Ammon's horn (tissue), 1 donor: ENCODE results near the gene TMIGD3.
"Not testable (repeated sequence)": the region's sequence is repeated elsewhere in the genome, so short reads cannot be mapped to it uniquely, and the experiment has no call there.

Experiments used
- DNase-seq: peaks from one replicate; pipeline ENCODE4 v3.0.0-alpha.2; 2016; ENCODE audit warnings: low spot score

The TMIGD3 gene

GRCh38 chr1:111503585-111504060 lies at the start of gene TMIGD3, which contains the start of gene ADORA3:
Gene TMIGD3, minus strand, starts transcription at chr1:111503633. Its CDS starts 279 bp downstream, at chr1:111503354.
Gene ADORA3, minus strand, starts transcription at chr1:111503633. Its CDS starts 279 bp downstream, at chr1:111503354.
- peak; percentile 70 for DNase-seq

GRCh38 chr1:111553196-111553595 lies 49.8 kb upstream of the TMIGD3 start:
- no peak for DNase-seq

GRCh38 chr1:111552587-111552986 lies 49.2 kb upstream of the TMIGD3 start:
- no peak for DNase-seq

- DNase-seq, result no peak
Observed at GRCh38 chr1:111551623-111552411, 48.4 kb upstream of the TMIGD3 start.

- DNase-seq, result not testable (repeated sequence)
Observed at GRCh38 chr1:111547786-111548185, 44.4 kb upstream of the TMIGD3 start.

GRCh38 chr1:111542187-111542586 lies 38.8 kb upstream of the TMIGD3 start:
- DNase-seq, result no peak

GRCh38 chr1:111541721-111542120 lies 38.3 kb upstream of the TMIGD3 start:
- no peak for DNase-seq

GRCh38 chr1:111540928-111541327 lies 37.5 kb upstream of the TMIGD3 start:
- DNase-seq, result no peak

- DNase-seq, result no peak
Observed at GRCh38 chr1:111538343-111539025, 35.1 kb upstream of the TMIGD3 start.

GRCh38 chr1:111535256-111536191 lies 32.1 kb upstream of the TMIGD3 start:
- DNase-seq, result peak; percentile 80

GRCh38 chr1:111520053-111520452 lies 16.6 kb upstream of the TMIGD3 start:
- DNase-seq, result no peak

- DNase-seq, result no peak
Observed at GRCh38 chr1:111517469-111518225, 14.2 kb upstream of the TMIGD3 start.

GRCh38 chr1:111516005-111516535 lies 12.6 kb upstream of the TMIGD3 start:
- DNase-seq, result peak; percentile 76

- DNase-seq, result peak; percentile 59
Observed at GRCh38 chr1:111515291-111516004, 12.0 kb upstream of the TMIGD3 start.

GRCh38 chr1:111513410-111514020 lies 10.1 kb upstream of the TMIGD3 start:
- DNase-seq, result peak; percentile 91

- DNase-seq, result no peak
Observed at GRCh38 chr1:111512931-111513330, 9.5 kb upstream of the TMIGD3 start.

- no peak for DNase-seq
Observed at GRCh38 chr1:111512132-111512889, 8.9 kb upstream of the TMIGD3 start.

GRCh38 chr1:111511370-111511769 lies 7.9 kb upstream of the TMIGD3 start:
- DNase-seq, result no peak

- DNase-seq, result peak; percentile 63
Observed at GRCh38 chr1:111509997-111510375, 6.6 kb upstream of the TMIGD3 start.
